HL-60 (cell line): Measurements from ENCODE around the gene USF3.

ENCODE experiments used
- DNase-seq, 2 experiments: peaks; one replicate each; pipeline ENCODE4 v3.0.0-alpha.2; 2010 to 2020; ENCODE audit warnings: low read depth in 1 of 2, low spot score in 1 of 2
- H3K27ac ChIP-seq: fragments of 250-450 bp; sonication (Bioruptor Pico); replicated peaks from 2 replicates; pipeline ENCODE4 v1.5.1; 2020; ENCODE audit warnings: mild to moderate bottlenecking, moderate library complexity
- H3K27me3 ChIP-seq: fragments of 250-450 bp; sonication (Bioruptor Pico); 2 replicates; pipeline ENCODE4 v1.5.1; 2021; ENCODE audit warnings: mild to moderate bottlenecking, moderate library complexity; ENCODE audit not compliant: insufficient read depth, poor library complexity, severe bottlenecking
- H3K4me3 ChIP-seq: replicated peaks from 2 replicates; pipeline ENCODE4 v1.5.1; 2011; ENCODE audit warnings: mild to moderate bottlenecking, control low read depth, low read length; ENCODE audit not compliant: insufficient read depth
- GABPA ChIP-seq: IDR thresholded peaks from 2 replicates; pipeline ENCODE4 v1.6.1; 2012; ENCODE audit warnings: low read depth
- POLR2AphosphoS5 ChIP-seq: IDR thresholded peaks from 2 replicates; pipeline ENCODE4 v1.6.1; 2012; ENCODE audit warnings: low read depth
- REST ChIP-seq: IDR thresholded peaks from 2 replicates; pipeline ENCODE4 v1.6.1; 2012; ENCODE audit warnings: low read depth; ENCODE audit not compliant: insufficient replicate concordance
- SPI1 ChIP-seq: IDR thresholded peaks from 2 replicates; pipeline ENCODE4 v1.6.1; 2012; ENCODE audit warnings: low read depth, mild to moderate bottlenecking, borderline replicate concordance
- TF ChIP-seq, protein P1 (sequence below): IDR thresholded peaks from one replicate; pipeline ENCODE4 v1.5.1; 2011; ENCODE audit warnings: low read length, control low read depth, inconsistent platforms; ENCODE audit not compliant: insufficient read depth

The USF3 gene

DNA sequence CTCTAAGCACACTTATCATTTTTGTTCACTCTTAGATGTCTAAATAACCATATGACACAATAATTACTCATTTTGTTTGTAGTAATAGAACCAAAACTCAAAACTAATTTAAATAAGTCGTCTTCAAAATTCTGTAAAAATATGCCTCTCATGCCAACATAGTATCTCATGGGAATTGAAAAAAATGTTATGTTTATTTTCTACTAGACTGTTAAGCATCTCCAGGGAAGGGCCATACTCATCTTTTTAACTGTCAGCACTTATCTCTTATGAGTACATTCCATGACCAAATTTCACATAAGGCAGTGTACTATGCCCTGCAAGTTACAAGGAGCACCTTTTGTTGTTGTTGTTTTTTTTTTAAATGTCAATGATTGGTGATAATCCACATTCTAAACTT, 18.3 kb upstream of the USF3 start:
- no peak overlapping the region for H3K4me3 ChIP-seq
- no peaks in the 10 kb centered on the region for H3K27me3 ChIP-seq
- no peak overlapping the region for H3K27ac ChIP-seq
- TF ChIP-seq, protein P1, sequence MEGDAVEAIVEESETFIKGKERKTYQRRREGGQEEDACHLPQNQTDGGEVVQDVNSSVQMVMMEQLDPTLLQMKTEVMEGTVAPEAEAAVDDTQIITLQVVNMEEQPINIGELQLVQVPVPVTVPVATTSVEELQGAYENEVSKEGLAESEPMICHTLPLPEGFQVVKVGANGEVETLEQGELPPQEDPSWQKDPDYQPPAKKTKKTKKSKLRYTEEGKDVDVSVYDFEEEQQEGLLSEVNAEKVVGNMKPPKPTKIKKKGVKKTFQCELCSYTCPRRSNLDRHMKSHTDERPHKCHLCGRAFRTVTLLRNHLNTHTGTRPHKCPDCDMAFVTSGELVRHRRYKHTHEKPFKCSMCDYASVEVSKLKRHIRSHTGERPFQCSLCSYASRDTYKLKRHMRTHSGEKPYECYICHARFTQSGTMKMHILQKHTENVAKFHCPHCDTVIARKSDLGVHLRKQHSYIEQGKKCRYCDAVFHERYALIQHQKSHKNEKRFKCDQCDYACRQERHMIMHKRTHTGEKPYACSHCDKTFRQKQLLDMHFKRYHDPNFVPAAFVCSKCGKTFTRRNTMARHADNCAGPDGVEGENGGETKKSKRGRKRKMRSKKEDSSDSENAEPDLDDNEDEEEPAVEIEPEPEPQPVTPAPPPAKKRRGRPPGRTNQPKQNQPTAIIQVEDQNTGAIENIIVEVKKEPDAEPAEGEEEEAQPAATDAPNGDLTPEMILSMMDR: no peak
- no peak for TF ChIP-seq GABPA
- TF ChIP-seq SPI1: no peak
- TF ChIP-seq REST: no peak
- no peak for TF ChIP-seq POLR2AphosphoS5
- DNase-seq: no peak

DNA sequence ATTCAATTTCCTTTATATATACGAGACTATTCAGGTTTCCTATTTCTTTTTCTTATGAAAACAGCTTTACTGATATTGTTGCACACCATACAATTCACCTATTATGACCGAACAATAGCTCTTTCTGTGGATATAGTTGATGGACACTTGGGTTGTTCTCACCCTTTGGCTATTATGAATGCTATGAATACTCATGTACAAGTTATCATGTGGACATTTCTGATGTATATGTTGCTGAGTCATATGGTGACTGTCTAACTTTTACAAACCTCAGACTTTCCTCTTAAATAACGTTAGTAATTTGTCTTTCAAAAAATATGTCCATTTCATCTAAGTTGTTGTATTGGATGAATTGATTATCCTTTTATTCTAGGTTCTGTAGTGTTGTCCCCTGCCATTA, 15.7 kb upstream of the USF3 start:
- no peak for DNase-seq
- H3K27me3 ChIP-seq: no peaks in the 10 kb centered on the region
- TF ChIP-seq, protein P1: no peak

DNA sequence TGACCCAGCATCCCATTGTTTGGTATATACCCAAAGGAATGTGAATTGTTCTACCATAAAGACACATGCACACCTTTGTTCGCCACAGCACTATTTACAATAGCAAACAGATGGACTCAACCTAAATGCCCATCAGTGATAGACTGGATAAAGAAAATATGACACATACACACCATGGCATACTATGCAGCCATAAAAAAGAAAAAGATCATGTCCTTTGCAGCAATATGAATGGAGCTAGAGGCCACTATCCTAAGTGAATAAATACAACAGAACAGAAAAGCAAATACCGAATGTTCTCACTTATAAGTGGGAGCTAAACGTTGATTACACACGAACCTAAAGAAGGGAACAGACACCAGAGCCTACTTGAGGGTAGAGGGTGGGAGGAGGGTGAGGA, 11.4 kb upstream of the USF3 start:
- H3K27ac ChIP-seq: no peak overlapping the region
- no peaks in the 10 kb centered on the region for H3K27me3 ChIP-seq
- TF ChIP-seq REST (no peak), GABPA (no peak), SPI1 (no peak), POLR2AphosphoS5 (no peak)
- TF ChIP-seq, protein P1: no peak
- no peak for DNase-seq
- H3K4me3 ChIP-seq: no peak overlapping the region

More for the DNA sequence above, 15.7 kb upstream of the USF3 start:
- Histone ChIP-seq H3K4me3 (no peak overlapping the region), H3K27ac (no peak overlapping the region)

DNA sequence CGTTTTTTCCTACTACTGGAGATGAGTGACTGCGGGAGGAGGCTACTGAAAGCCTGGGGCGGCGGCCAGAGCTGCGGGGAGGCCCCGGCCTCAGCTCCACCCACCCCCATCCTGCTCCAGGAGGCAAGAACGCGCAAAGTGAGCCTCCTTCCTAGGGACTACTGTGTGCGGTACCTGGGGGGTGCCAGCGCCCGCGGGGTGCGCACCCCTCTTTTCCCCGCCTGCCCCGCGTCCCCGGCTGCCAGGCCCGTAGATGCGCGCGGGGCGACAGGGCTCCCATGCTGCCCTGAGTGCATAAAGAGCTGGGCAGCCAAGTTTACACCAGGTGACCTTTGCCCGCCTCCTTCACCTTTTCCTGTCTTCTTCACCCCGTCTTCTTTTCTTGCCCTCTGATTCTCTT, 2.5 kb upstream of the USF3 start:
- no peak for DNase-seq
- no peak overlapping the region for H3K4me3 ChIP-seq

More for the DNA sequence above, 2.5 kb upstream of the USF3 start:
- Histone ChIP-seq H3K27ac (no peak overlapping the region), H3K27me3 (no peaks in the 10 kb centered on the region)
- TF ChIP-seq, protein P1: no peak
- TF ChIP-seq GABPA (no peak), POLR2AphosphoS5 (no peak), REST (no peak), SPI1 (no peak)
